GM12875 (cell line): Measurements from ENCODE around the gene GPX2.

ENCODE experiments used
- H3K4me3 ChIP-seq: one replicate; pipeline ENCODE4 v1.5.1; 2011; ENCODE audit warnings: low read depth, low read length, control low read depth
- CTCF ChIP-seq: IDR thresholded peaks from 2 replicates; pipeline ENCODE4 v1.5.1; 2011; ENCODE audit warnings: low read depth, mild to moderate bottlenecking, control low read depth, inconsistent platforms, low read length, moderate library complexity, borderline replicate concordance; ENCODE audit not compliant: insufficient read depth

GPX2 gene

GRCh38 chr14:64979336-64980074, 37.0 kb upstream of the GPX2 start:
- no peak for TF ChIP-seq CTCF
- H3K4me3 ChIP-seq, result no peak overlapping the region

- no peak overlapping the region for H3K4me3 ChIP-seq
- no peak for TF ChIP-seq CTCF
Measured at GRCh38 chr14:64974563-64974962, 32.0 kb upstream of the GPX2 start.

- H3K4me3 ChIP-seq, result no peak overlapping the region
- TF ChIP-seq CTCF, result no peak
Measured at GRCh38 chr14:64973826-64974225, 31.3 kb upstream of the GPX2 start.

GRCh38 chr14:64973026-64973442, 30.5 kb upstream of the GPX2 start:
- TF ChIP-seq CTCF, result no peak
- no peak overlapping the region for H3K4me3 ChIP-seq

- peak within 1 kb of the TSS; percentile 42 for H3K4me3 ChIP-seq
- TF ChIP-seq CTCF, result no peak
Measured at GRCh38 chr14:64971943-64972791, 29.6 kb upstream of the GPX2 start, which contains the start of gene RAB15. RAB15 (minus strand) TSS chr14:64972336; CDS start chr14:64972076, 260 bp downstream.

GRCh38 chr14:64971491-64971942, 29.0 kb upstream of the GPX2 start:
- TF ChIP-seq CTCF, result no peak
- H3K4me3 ChIP-seq, result peak overlapping the region; percentile 42
